Panc1 (cell line): Measurements from ENCODE around the gene TULP1. TPM values are rescaled to one million over a fixed set of nuclear protein-coding genes. Genes with fewer than 3 reads are reported as not detected.

Experiments
- ATAC-seq: fragments of 200-7000 bp; cut with Tn5 transposase; 2 replicates; pipeline ENCODE4 v1.9.1; 2020; ENCODE audit warnings: mild to moderate bottlenecking, moderate library complexity
- BruUV-seq: library from RNA; stranded (reverse); fragments of 400-500 nt; replicated peaks from 2 replicates; lab custom pipeline; 2021; lab: Mats Ljungman, UMichigan
- CTCF ChIA-PET: fragments of 300-600 bp; sonication (Branson Sonifier 250); formaldehyde crosslinking; loops from one replicate; lab custom pipeline; 2022; ENCODE audit warnings: antibody characterized with exemption; lab: Charles Lee
- POLR2A ChIA-PET: fragments of 300-600 bp; sonication (Branson Sonifier 250); formaldehyde crosslinking; loops from one replicate; lab custom pipeline; 2022; ENCODE audit warnings: antibody characterized with exemption; lab: Charles Lee
- DNase-seq: peaks from one replicate; pipeline ENCODE4 v3.0.0-alpha.2; 2010; ENCODE audit warnings: low read depth, low spot score
- H3K27ac ChIP-seq: 2 replicates; pipeline ENCODE4 v1.5.1; 2011; ENCODE audit warnings: mild to moderate bottlenecking, low read length, inconsistent platforms
- H3K27me3 ChIP-seq: fragments of 200-500 bp; sonication (Bioruptor generic); 2 replicates; pipeline ENCODE4 v1.6.0; 2014; ENCODE audit warnings: low read length, inconsistent platforms; ENCODE audit not compliant: control insufficient read depth, insufficient read depth
- H3K36me3 ChIP-seq: fragments of 200-500 bp; sonication (Bioruptor generic); 2 replicates; pipeline ENCODE4 v1.5.1; 2014; ENCODE audit warnings: inconsistent platforms, mild to moderate bottlenecking, low read length, moderate library complexity; ENCODE audit not compliant: control insufficient read depth, insufficient read depth
- H3K4me1 ChIP-seq: 2 replicates; pipeline ENCODE4 v1.5.1; 2011; ENCODE audit warnings: inconsistent platforms, mild to moderate bottlenecking, low read length, moderate library complexity; ENCODE audit not compliant: control insufficient read depth, insufficient read depth
- H3K4me3 ChIP-seq, 2 experiments: 2 replicates each; pipeline ENCODE4 v1.5.1; 2011 to 2012; ENCODE audit warnings: low read depth in 2 of 2, low read length in 2 of 2, mild to moderate bottlenecking in 2 of 2, inconsistent platforms in 1 of 2, moderate library complexity in 1 of 2
- H3K9me3 ChIP-seq: fragments of 200-500 bp; sonication (Bioruptor generic); 2 replicates; pipeline ENCODE4 v1.5.1; 2014; ENCODE audit warnings: low read depth, mild to moderate bottlenecking, inconsistent platforms, low read length, moderate library complexity; ENCODE audit not compliant: control insufficient read depth, insufficient read depth
- CTCF ChIP-seq: fragments of 450-650 bp; IDR thresholded peaks from 2 replicates; pipeline ENCODE4 v1.5.1; 2017; ENCODE audit warnings: mild to moderate bottlenecking
- POLR2AphosphoS5 ChIP-seq: IDR thresholded peaks from 2 replicates; pipeline ENCODE4 v1.6.1; 2012; ENCODE audit warnings: mild to moderate bottlenecking, low read depth, low read length, moderate library complexity
- REST ChIP-seq, 2 experiments: IDR thresholded peaks; 2 replicates each; pipeline ENCODE4 v1.6.1; 2011 to 2012; ENCODE audit warnings: low read depth in 2 of 2, control low read depth in 1 of 2, low read length in 1 of 2, mild to moderate bottlenecking in 1 of 2, moderate library complexity in 1 of 2; ENCODE audit not compliant: insufficient read depth in 1 of 2
- SIN3A ChIP-seq: IDR thresholded peaks from 2 replicates; pipeline ENCODE4 v1.6.1; 2012; ENCODE audit warnings: low read depth, mild to moderate bottlenecking, low read length, moderate library complexity, borderline replicate concordance; ENCODE audit not compliant: insufficient read depth
- TCF7L2 ChIP-seq: IDR thresholded peaks from 2 replicates; pipeline ENCODE4 v1.6.1; 2011; ENCODE audit warnings: mild to moderate bottlenecking, low read depth, low read length, inconsistent platforms
- in situ Hi-C: cut with HindIII; loops from 2 replicates; pipeline ENCODE4 v1.10.0; 2016; ENCODE audit warnings: low sequenced_read_pairs, low pct_unique_long_range_greater_than_20kb
- intact Hi-C: fragments of 100-400 bp; cut with micrococcal nuclease; formaldehyde crosslinking; loops from one replicate; pipeline ENCODE4 v1.10.0; 2022; ENCODE audit not compliant: unreplicated experiment
- total RNA-seq: library from RNA; stranded (reverse); gene quantifications from one replicate; pipeline ENCODE4 v1.2.1, GENCODE V29; 2021; ENCODE audit not compliant: unreplicated experiment

Gene TULP1
- total RNA-seq, 1 experiment from 2014 or later, result not detected

GRCh38 chr6:35554811-35555210, 42.1 kb upstream of the TULP1 start:
- DNase-seq, result no peak
- Histone ChIP-seq H3K4me3 (no peak overlapping the region), H3K36me3 (no peaks in the 10 kb centered on the region), H3K27me3 (no peaks in the 10 kb centered on the region), H3K9me3 (no peaks in the 10 kb centered on the region), H3K27ac (no peak overlapping the region), H3K4me1 (no peaks in the 10 kb centered on the region)
- intact Hi-C loops, result no loop called here
- BruUV-seq, result no TSS peak
- ChIA-PET CTCF (no interaction called here), POLR2A (no interaction called here)
- TF ChIP-seq SIN3A (no peak), TCF7L2 (no peak), REST (IDR thresholded peaks at IDR 0.05; ENCODE audit: insufficient read depth in 1 of 2, low read depth in 2 of 2, low read length in 1 of 2) (no peak), POLR2AphosphoS5 (no peak)
- in situ Hi-C loops, result no loop called here
- ATAC-seq, result no peak

- in situ Hi-C loops, result no loop called here
- no peak overlapping the region for H3K27ac ChIP-seq
- DNase-seq, result no peak
- no TSS peak for BruUV-seq
- H3K27me3 ChIP-seq, result no peaks in the 10 kb centered on the region
- no peak overlapping the region for H3K4me3 ChIP-seq
- TF ChIP-seq TCF7L2 (no peak), SIN3A (no peak), POLR2AphosphoS5 (no peak), REST (IDR thresholded peaks at IDR 0.05; ENCODE audit: insufficient read depth in 1 of 2, low read depth in 2 of 2, low read length in 1 of 2) (no peak), CTCF (no peak)
- intact Hi-C loops, result no loop called here
- H3K9me3 ChIP-seq, result no peaks in the 10 kb centered on the region
- ChIA-PET CTCF (interaction anchor here (0.6 to 0.9 kb wide), 2 partner anchors 31 to 363 kb away, joined by 3 read pairs; no protein-coding TSS in a partner anchor), POLR2A (no interaction called here)
- ATAC-seq, result peak; percentile 56; the same call in 1 of the 2 replicates
- no peaks in the 10 kb centered on the region for H3K36me3 ChIP-seq
- H3K4me1 ChIP-seq, result no peaks in the 10 kb centered on the region
These were observed 40.6 kb upstream of the TULP1 start for GRCh38 chr6:35553315-35553714.
